IMR-90 (cell line): Measurements from ENCODE around the gene PEX5L. TPM values are rescaled to one million over a fixed set of nuclear protein-coding genes. Genes with fewer than 3 reads are reported as not detected.

Source experiments
- ATAC-seq: fragments of 200-7000 bp; cut with Tn5 transposase; 2 replicates; pipeline ENCODE4 v1.9.1; 2020; ENCODE audit warnings: low read depth, mild to moderate bottlenecking, moderate library complexity
- BruUV-seq: library from RNA; stranded (reverse); fragments of 400-500 nt; replicated peaks from 2 replicates; lab custom pipeline; 2021; lab: Mats Ljungman, UMichigan
- CTCF ChIA-PET: fragments of 300-600 bp; formaldehyde crosslinking; extraction: SDS; loops from one replicate; lab custom pipeline; 2021; ENCODE audit warnings: antibody characterized with exemption; lab: Yijun Ruan, JAX
- POLR2A ChIA-PET: fragments of 300-600 bp; sonication (Branson Sonifier 250); formaldehyde crosslinking; loops from one replicate; lab custom pipeline; 2022; ENCODE audit warnings: antibody characterized with exemption; ENCODE audit not compliant: unreplicated experiment; lab: Charles Lee
- DNase-seq: peaks from one replicate; pipeline ENCODE4 v3.0.0; 2013
- H2AFZ ChIP-seq: replicated peaks from 2 replicates; pipeline ENCODE3; 2013; ENCODE audit warnings: low read length, mild to moderate bottlenecking; ENCODE audit not compliant: poor library complexity
- H2AK5ac ChIP-seq: 2 replicates; pipeline ENCODE4 v1.6.1; 2013; ENCODE audit warnings: low read depth, low read length, inconsistent platforms
- H2AK9ac ChIP-seq: replicated peaks from 2 replicates; pipeline ENCODE3; 2013; ENCODE audit warnings: mild to moderate bottlenecking, low read depth, low read length, moderate library complexity; ENCODE audit not compliant: poor library complexity
- H2BK120ac ChIP-seq: 2 replicates; pipeline ENCODE4 v1.6.1; 2013; ENCODE audit warnings: low read depth, low read length, inconsistent platforms
- H2BK15ac ChIP-seq: 3 replicates; pipeline ENCODE4 v1.6.1; 2013; ENCODE audit warnings: low read depth, low read length, inconsistent platforms
- H2BK20ac ChIP-seq: 2 replicates; pipeline ENCODE4 v1.6.1; 2013; ENCODE audit warnings: low read depth, mild to moderate bottlenecking, inconsistent platforms, low read length, moderate library complexity
- H2BK5ac ChIP-seq: 2 replicates; pipeline ENCODE4 v1.6.1; 2013; ENCODE audit warnings: mild to moderate bottlenecking, low read depth, low read length, inconsistent platforms; ENCODE audit not compliant: poor library complexity, severe bottlenecking
- H3K14ac ChIP-seq: replicated peaks from 2 replicates; pipeline ENCODE4 v1.6.1; 2013; ENCODE audit warnings: low read depth, low read length, inconsistent platforms
- H3K18ac ChIP-seq: 2 replicates; pipeline ENCODE4 v1.6.1; 2013; ENCODE audit warnings: low read depth, low read length, control low read depth
- H3K23ac ChIP-seq: 2 replicates; pipeline ENCODE4 v1.6.1; 2013; ENCODE audit warnings: low read depth, low read length, inconsistent platforms
- H3K27ac ChIP-seq: 2 replicates; pipeline ENCODE4 v1.5.1; 2013; ENCODE audit warnings: mild to moderate bottlenecking, control low read depth, low read length; ENCODE audit not compliant: insufficient read depth
- H3K27me3 ChIP-seq: 2 replicates; pipeline ENCODE4 v1.6.1; 2013; ENCODE audit warnings: low read length; ENCODE audit not compliant: control insufficient read depth, insufficient read depth
- H3K36me3 ChIP-seq: 2 replicates; pipeline ENCODE4 v1.6.1; 2013; ENCODE audit warnings: low read length, mixed read lengths; ENCODE audit not compliant: control insufficient read depth, insufficient read depth
- H3K4ac ChIP-seq: 2 replicates; pipeline ENCODE4 v1.6.1; 2013; ENCODE audit warnings: low read depth, low read length, inconsistent platforms
- H3K4me1 ChIP-seq: 2 replicates; pipeline ENCODE4 v1.6.1; 2013; ENCODE audit warnings: low read length, mixed read lengths; ENCODE audit not compliant: control insufficient read depth, insufficient read depth
- H3K4me2 ChIP-seq: 2 replicates; pipeline ENCODE4 v1.6.1; 2013; ENCODE audit warnings: low read depth, mild to moderate bottlenecking, control low read depth, low read length, moderate library complexity
- H3K4me3 ChIP-seq: 2 replicates; pipeline ENCODE4 v1.5.1; 2013; ENCODE audit warnings: low read depth, mild to moderate bottlenecking, control low read depth, low read length, moderate library complexity; ENCODE audit not compliant: insufficient read depth
- H3K56ac ChIP-seq: 2 replicates; pipeline ENCODE4 v1.6.1; 2013; ENCODE audit warnings: low read length, inconsistent platforms; ENCODE audit not compliant: insufficient read depth; ENCODE audit errors: extremely low read depth
- H3K79me1 ChIP-seq, 2 experiments: 2 replicates each; pipeline ENCODE4 v1.6.1; 2013; ENCODE audit warnings: low read length in 2 of 2, inconsistent platforms in 1 of 2, low read depth in 1 of 2
- H3K9ac ChIP-seq: 2 replicates; pipeline ENCODE4 v1.6.1; 2013; ENCODE audit warnings: low read depth, low read length, control low read depth
- H3K9me1 ChIP-seq: 2 replicates; pipeline ENCODE4 v1.6.1; 2013; ENCODE audit warnings: low read length, inconsistent platforms; ENCODE audit not compliant: insufficient read depth
- H3K9me3 ChIP-seq: 2 replicates; pipeline ENCODE4 v1.6.1; 2013; ENCODE audit warnings: low read length; ENCODE audit not compliant: control insufficient read depth, insufficient read depth
- H4K20me1 ChIP-seq: 2 replicates; pipeline ENCODE4 v1.6.1; 2013; ENCODE audit warnings: low read length, inconsistent platforms; ENCODE audit not compliant: insufficient read depth
- H4K5ac ChIP-seq: 2 replicates; pipeline ENCODE4 v1.6.1; 2013; ENCODE audit warnings: mild to moderate bottlenecking, low read depth, low read length, control low read depth
- H4K8ac ChIP-seq, 2 experiments: 2 replicates each; pipeline ENCODE4 v1.6.1; 2013; ENCODE audit warnings: low read depth in 2 of 2, low read length in 2 of 2, control low read depth in 1 of 2, inconsistent platforms in 1 of 2
- H4K91ac ChIP-seq: 2 replicates; pipeline ENCODE4 v1.6.1; 2013; ENCODE audit warnings: low read depth, low read length, inconsistent platforms; ENCODE audit not compliant: insufficient read depth
- BHLHE40 ChIP-seq: fragments of 150-350 bp; IDR thresholded peaks from 2 replicates; pipeline ENCODE4 v1.6.1; 2016; ENCODE audit warnings: mild to moderate bottlenecking, low read depth, low read length
- CTCF ChIP-seq: conservative IDR thresholded peaks from 2 replicates; pipeline ENCODE4 v1.5.1; 2012; ENCODE audit warnings: mild to moderate bottlenecking, low read depth, low read length, improper control_type of control experiment
- ELK1 ChIP-seq: fragments of 150-350 bp; IDR thresholded peaks from 2 replicates; pipeline ENCODE4 v1.6.1; 2016; ENCODE audit warnings: low read depth, mild to moderate bottlenecking, low read length, moderate library complexity, borderline replicate concordance
- MAFK ChIP-seq: IDR thresholded peaks from 2 replicates; pipeline ENCODE4 v1.6.1; 2012; ENCODE audit warnings: low read depth, low read length, improper control_type of control experiment
- MAZ ChIP-seq: IDR thresholded peaks from 2 replicates; pipeline ENCODE4 v1.6.1; 2012; ENCODE audit warnings: low read depth, mild to moderate bottlenecking, low read length, improper control_type of control experiment, moderate library complexity, borderline replicate concordance
- MXI1 ChIP-seq: IDR thresholded peaks from 2 replicates; pipeline ENCODE4 v1.6.1; 2012; ENCODE audit warnings: low read depth, mild to moderate bottlenecking, low read length, moderate library complexity, borderline replicate concordance
- NFE2L2 ChIP-seq: fragments of 150-350 bp; IDR thresholded peaks from 2 replicates; pipeline ENCODE4 v1.6.1; 2016; ENCODE audit warnings: low read depth, mild to moderate bottlenecking, low read length
- RAD21 ChIP-seq: IDR thresholded peaks from 2 replicates; pipeline ENCODE4 v1.6.1; 2012; ENCODE audit warnings: low read length, improper control_type of control experiment
- RCOR1 ChIP-seq: IDR thresholded peaks from 2 replicates; pipeline ENCODE4 v1.6.1; 2012; ENCODE audit warnings: mild to moderate bottlenecking, low read length, improper control_type of control experiment; ENCODE audit not compliant: insufficient replicate concordance
- RFX5 ChIP-seq: IDR thresholded peaks from 2 replicates; pipeline ENCODE4 v1.8.0; 2012; ENCODE audit warnings: low read depth, mild to moderate bottlenecking, low read length, moderate library complexity
- SMC3 ChIP-seq: fragments of 150-350 bp; IDR thresholded peaks from 2 replicates; pipeline ENCODE4 v1.6.1; 2016; ENCODE audit warnings: low read depth, mild to moderate bottlenecking, antibody characterized with exemption, low read length, moderate library complexity
- WGBS, 2 experiments: methylation state at CpG; one replicate each; pipeline versions ENCODE4 v1.1.5 to v1.1.7; 2013; ENCODE audit warnings: missing lambda C conversion rate in 2 of 2; ENCODE audit not compliant: insufficient read length in 1 of 2; ENCODE audit errors: extremely low coverage in 2 of 2; 5-methylcytosine and 5-hydroxymethylcytosine counted together
- dilution Hi-C: fragments of 300-500 bp; cut with HindIII; formaldehyde crosslinking; loops from one replicate; pipeline ENCODE4 v1.14.3; 2018; ENCODE audit warnings: low sequenced_read_pairs; ENCODE audit not compliant: unreplicated experiment
- in situ Hi-C: fragments of 300-500 bp; cut with MboI; formaldehyde crosslinking; loops from 3 replicates; pipeline ENCODE4 v1.14.3; 2019; ENCODE audit warnings: low sequenced_read_pairs, inconsistent platforms, mixed read lengths
- intact Hi-C: fragments of 100-400 bp; cut with micrococcal nuclease; formaldehyde crosslinking; loops from 2 replicates; pipeline ENCODE4 v1.10.0; 2022
- polyA plus RNA-seq, 3 experiments: library from polyadenylated mRNA; depleted of rRNA; stranded (reverse); fragments of >200 nt; gene quantifications; 2 replicates each; pipeline ENCODE4 v1.2.3, GENCODE V29; 2012; ENCODE audit warnings: low replicate concordance in 1 of 3
- total RNA-seq: library from RNA; depleted of rRNA; stranded (reverse); fragments of >200 nt; gene quantifications from 2 replicates; pipeline ENCODE4 v1.2.3, GENCODE V29; 2012

PEX5L gene
- total and polyA plus RNA-seq, 2 of the 4 experiments (the other 2 are of a cell fraction): not detected

GRCh38 chr3:179969525-179969924 is 67.2 kb downstream of the PEX5L start:
- no peak overlapping the region for H3K4ac ChIP-seq
- no peak overlapping the region for H3K14ac ChIP-seq
- no peaks in the 10 kb centered on the region for H4K20me1 ChIP-seq
- no peak overlapping the region for H3K4me3 ChIP-seq
- in situ Hi-C loops (no loop called here), intact Hi-C loops (no loop called here), dilution Hi-C loops (no loop called here)
- no peak overlapping the region for H3K18ac ChIP-seq
- H4K5ac ChIP-seq: no peak overlapping the region
- ChIA-PET POLR2A (no interaction called here), CTCF (no interaction called here)
- no peak overlapping the region for H2AFZ ChIP-seq
- no peaks in the 10 kb centered on the region for H3K4me1 ChIP-seq
- no peak overlapping the region for H3K23ac ChIP-seq
- no peak overlapping the region for H2AK5ac ChIP-seq
- no peaks in the 10 kb centered on the region for H3K27me3 ChIP-seq
- H4K8ac ChIP-seq: no peak overlapping the region
- no peak overlapping the region for H3K27ac ChIP-seq
- BruUV-seq: no TSS peak
- 0% methylated on average over 1 of the region's 2 CpGs; no CpG with 5 or more reads in 1 of the 2 experiments for WGBS, 2 experiments
- TF ChIP-seq SMC3: no peak
- TF ChIP-seq MXI1: no peak
- TF ChIP-seq RAD21: no peak
- TF ChIP-seq CTCF: no peak
- TF ChIP-seq RFX5: no peak
- no peak for TF ChIP-seq NFE2L2
- TF ChIP-seq RCOR1: no peak
- no peak for TF ChIP-seq BHLHE40
- TF ChIP-seq MAFK: no peak
- no peak for TF ChIP-seq ELK1
- no peak for TF ChIP-seq MAZ
- no peak overlapping the region for H2BK15ac ChIP-seq
- ATAC-seq: no peak
- no peak for DNase-seq
- H3K56ac ChIP-seq: no peak overlapping the region
- no peak overlapping the region for H2BK20ac ChIP-seq
- H3K9ac ChIP-seq: no peak overlapping the region
- no peaks in the 10 kb centered on the region for H3K79me1 ChIP-seq
- H3K4me2 ChIP-seq: no peak overlapping the region
- no peaks in the 10 kb centered on the region for H3K9me3 ChIP-seq
- no peak overlapping the region for H2AK9ac ChIP-seq
- H3K36me3 ChIP-seq: no peaks in the 10 kb centered on the region
- no peak overlapping the region for H4K91ac ChIP-seq
- H3K9me1 ChIP-seq: no peaks in the 10 kb centered on the region
- no peak overlapping the region for H2BK5ac ChIP-seq
- H2BK120ac ChIP-seq: no peak overlapping the region
